Measurements from ENCODE around the gene POLR2I.

Gene POLR2I

DNA sequence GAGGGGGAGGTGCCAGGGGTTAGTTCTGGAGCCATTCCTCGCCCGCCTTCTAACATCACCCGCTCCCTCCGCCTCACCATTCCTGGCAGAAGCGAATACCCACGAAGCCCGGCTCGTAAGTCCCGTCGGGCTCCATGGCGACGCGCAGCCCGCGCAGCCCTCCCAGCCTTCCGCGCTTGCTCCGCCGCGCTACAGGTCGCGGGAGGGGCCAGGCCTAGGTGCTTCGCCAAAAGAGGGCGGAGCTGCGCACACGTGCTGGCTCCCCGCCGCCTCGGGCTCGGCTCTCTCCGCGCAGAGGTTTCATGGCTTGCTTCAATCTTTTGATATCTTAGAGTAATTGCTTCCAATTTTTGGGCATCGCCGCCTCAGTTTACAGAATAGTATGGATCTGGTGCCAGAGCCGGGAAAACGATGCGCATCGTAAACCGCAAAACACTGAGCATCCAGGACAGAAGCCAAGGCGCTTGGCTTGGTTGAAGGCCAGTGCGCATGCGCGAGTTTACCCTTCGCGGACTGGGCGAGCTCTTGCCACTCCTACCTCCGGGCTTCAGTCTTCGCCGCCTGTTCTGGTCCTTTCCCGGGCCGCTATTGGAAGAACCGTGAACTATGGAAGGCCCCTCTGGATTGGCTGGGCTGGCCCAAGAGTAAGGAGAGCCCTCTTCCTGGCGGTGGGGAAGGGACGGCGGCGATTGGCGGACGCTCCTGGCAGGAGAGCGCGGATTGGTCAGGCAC lies at the start of gene POLR2I:
Gene POLR2I (minus strand): TSS at position 155 of the 732 bp plus-strand sequence. CDS start 19 bp downstream, at position 136.
- TF ChIP-seq CTCF (conservative IDR thresholded peaks at IDR 0.05; ENCODE audit: control insufficient read depth, insufficient read depth, low read depth, low read length): no peak
- H3K4me3 ChIP-seq (ENCODE audit: control insufficient read depth, low read depth, low read length): peak within 1 kb of the TSS; percentile 92
- peak; percentile 100 for DNase-seq (ENCODE audit: low read depth)

DNA sequence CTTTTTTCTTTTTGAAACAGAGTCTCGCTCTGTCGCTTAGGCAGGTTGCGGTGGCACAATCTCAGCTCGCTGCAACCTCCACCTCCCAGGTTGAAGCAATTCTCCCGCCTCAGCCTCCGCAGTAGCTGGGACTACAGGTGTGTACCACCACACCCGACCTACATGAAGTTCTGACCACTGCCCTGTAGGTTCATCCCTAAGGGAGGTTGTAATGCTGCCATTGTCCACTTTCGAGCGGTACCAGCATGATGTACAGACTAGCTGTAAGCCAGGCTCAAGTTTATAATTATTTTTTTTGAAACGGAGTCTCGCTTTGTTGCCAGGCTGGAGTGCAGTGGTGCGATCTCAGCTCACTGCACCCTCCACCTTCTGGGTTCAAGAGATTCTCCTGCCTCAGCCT lies 49.1 kb upstream of the POLR2I start:
- no peak for TF ChIP-seq CTCF (conservative IDR thresholded peaks at IDR 0.05; ENCODE audit: control insufficient read depth, insufficient read depth, low read depth, low read length)
- DNase-seq (ENCODE audit: low read depth): no peak
- no peak overlapping the region for H3K4me3 ChIP-seq (ENCODE audit: control insufficient read depth, low read depth, low read length)

- TF ChIP-seq CTCF (conservative IDR thresholded peaks at IDR 0.05; ENCODE audit: control insufficient read depth, insufficient read depth, low read depth, low read length): no peak
- H3K4me3 ChIP-seq (ENCODE audit: control insufficient read depth, low read depth, low read length): no peak overlapping the region
- no peak for DNase-seq (ENCODE audit: low read depth)
Observed at GRCh38 chr19:36160821-36161596, 46.3 kb upstream of the POLR2I start.

DNA sequence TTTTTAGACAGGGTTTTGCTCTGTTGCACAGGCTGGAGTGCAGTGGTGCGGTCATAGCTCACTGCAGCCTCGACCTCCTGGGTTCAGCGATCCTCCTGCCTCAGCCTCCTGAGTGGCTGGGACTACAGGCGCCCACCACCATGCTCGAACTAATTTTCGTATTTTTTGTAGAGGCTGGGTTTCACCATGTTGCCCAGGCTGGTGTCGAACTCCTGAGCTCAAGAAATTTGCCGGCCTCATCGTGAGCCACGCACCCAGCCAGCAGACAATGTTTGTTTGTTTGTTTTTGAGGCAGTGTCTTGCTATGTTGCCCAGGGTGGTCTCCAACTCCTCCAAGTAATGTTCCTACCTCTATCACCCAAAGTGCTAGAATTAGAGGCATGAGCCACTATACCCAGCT lies 38.5 kb upstream of the POLR2I start:
- no peak overlapping the region for H3K4me3 ChIP-seq (ENCODE audit: control insufficient read depth, low read depth, low read length)
- no peak for DNase-seq (ENCODE audit: low read depth)
- TF ChIP-seq CTCF (conservative IDR thresholded peaks at IDR 0.05; ENCODE audit: control insufficient read depth, insufficient read depth, low read depth, low read length): no peak

DNA sequence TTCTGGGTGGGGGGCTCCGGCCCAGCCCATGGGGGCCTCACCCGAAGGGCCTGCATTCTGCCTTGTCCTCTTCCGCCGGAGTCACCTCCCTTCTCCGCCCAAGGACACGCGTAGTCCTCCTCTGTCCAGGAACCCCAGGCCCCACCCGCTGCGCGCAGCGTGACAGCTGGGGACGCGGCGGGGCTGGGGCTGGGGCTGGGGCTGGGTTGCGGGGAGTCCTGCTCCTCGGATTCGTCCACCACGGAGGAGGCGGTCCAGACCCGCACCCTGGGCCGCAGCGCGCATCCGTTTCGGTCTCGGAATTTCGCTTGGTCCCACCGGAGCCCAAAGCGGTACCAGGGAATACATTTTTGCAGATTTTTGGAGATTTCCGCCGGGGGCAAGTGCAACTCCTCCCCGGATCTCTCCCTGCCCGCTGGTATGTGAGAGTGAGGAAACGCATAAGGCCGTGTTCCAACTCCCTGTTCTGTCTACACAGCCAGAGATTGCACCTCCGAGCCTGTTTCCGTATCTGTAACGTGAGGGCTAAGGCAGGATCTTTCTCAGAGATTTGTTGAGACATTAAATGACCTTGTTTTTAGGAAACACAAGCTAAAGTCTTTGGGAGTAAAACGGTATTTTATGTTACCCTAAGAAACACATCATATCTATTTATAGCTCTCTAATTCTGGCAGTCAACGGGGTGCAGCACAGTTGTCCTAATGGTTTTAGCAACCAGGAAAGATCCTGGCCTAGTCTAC lies 37.8 kb upstream of the POLR2I start, which contains the start of gene COX7A1:
Gene COX7A1 (minus strand): TSS at position 96 of the 740 bp plus-strand sequence. CDS start 40 bp downstream, at position 56.
- H3K4me3 ChIP-seq (ENCODE audit: control insufficient read depth, low read depth, low read length): peak within 1 kb of the TSS; percentile 50
- TF ChIP-seq CTCF (conservative IDR thresholded peaks at IDR 0.05; ENCODE audit: control insufficient read depth, insufficient read depth, low read depth, low read length): no peak
- peak; percentile 35 for DNase-seq (ENCODE audit: low read depth)

DNA sequence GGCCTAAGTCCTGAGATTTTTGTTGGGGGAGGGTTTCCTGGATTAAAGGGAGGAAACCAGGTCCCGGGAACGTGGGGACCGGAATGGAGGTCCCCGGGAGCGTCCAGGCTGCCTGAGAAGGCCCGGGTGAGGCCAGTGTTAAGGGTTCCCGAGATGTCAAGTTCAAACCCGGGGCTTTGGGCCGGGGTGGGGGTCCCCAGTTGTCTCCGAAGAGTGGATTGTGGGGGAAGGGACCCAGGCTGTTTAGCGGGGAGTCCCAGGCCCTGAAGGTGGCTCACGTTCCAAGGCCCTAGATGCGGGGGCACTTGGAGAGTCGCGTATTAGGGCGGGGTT lies 37.3 kb upstream of the POLR2I start:
- H3K4me3 ChIP-seq (ENCODE audit: control insufficient read depth, low read depth, low read length): peak overlapping the region; percentile 50
- no peak for TF ChIP-seq CTCF (conservative IDR thresholded peaks at IDR 0.05; ENCODE audit: control insufficient read depth, insufficient read depth, low read depth, low read length)
- no peak for DNase-seq (ENCODE audit: low read depth)

Data from fibroblast of mammary gland (primary cell).